SK-N-SH (cell line): ENCODE results near the gene B3GNT7. TPM values are rescaled to one million over a fixed set of nuclear protein-coding genes. Genes with fewer than 3 reads are reported as not detected.

ENCODE experiments used
- CTCF ChIA-PET: fragments of 300-600, 350-600 bp; formaldehyde crosslinking; extraction: SDS; loops from one replicate; lab custom pipeline; 2021; lab: Yijun Ruan, JAX
- POLR2A ChIA-PET: fragments of 350-600 bp; sonication (Branson Sonifier 250); formaldehyde crosslinking; extraction: SDS; loops from one replicate; lab custom pipeline; 2020; ENCODE audit warnings: antibody characterized with exemption, inconsistent platforms; lab: Yijun Ruan, JAX
- DNase-seq: peaks from one replicate; pipeline ENCODE4 v3.0.0; 2012
- H2AFZ ChIP-seq: fragments of 200-600 bp; sonication (generic); 2 replicates; pipeline ENCODE4 v1.8.1; 2016; ENCODE audit warnings: antibody characterized with exemption, mild to moderate bottlenecking, low read depth
- H3F3A ChIP-seq: fragments of 200-600 bp; sonication (generic); replicated peaks from 2 replicates; pipeline ENCODE3; 2016; ENCODE audit warnings: antibody characterized with exemption, mild to moderate bottlenecking; ENCODE audit not compliant: insufficient read depth
- H3K27ac ChIP-seq, 2 experiments: fragments of 200-500 bp in 1 of 2; fragments of 200-600 bp in 1 of 2; sonication (Bioruptor generic) in 1 of 2; sonication (generic), shearing (Covaris generic) in 1 of 2; 2 replicates each; pipeline versions ENCODE4 v1.5.1 to v1.6.1; 2014 to 2016; ENCODE audit warnings: low read depth in 2 of 2, inconsistent platforms in 1 of 2, low read length in 1 of 2, mild to moderate bottlenecking in 1 of 2, mixed read lengths in 1 of 2
- H3K27me3 ChIP-seq: fragments of 200-600 bp; sonication (generic), shearing (Covaris generic); 2 replicates; pipeline ENCODE4 v1.6.1; 2016; ENCODE audit warnings: mixed run types; ENCODE audit not compliant: insufficient read depth
- H3K36me3 ChIP-seq, 2 experiments: fragments of 200-500 bp in 1 of 2; fragments of 200-600 bp in 1 of 2; sonication (Bioruptor generic) in 1 of 2; sonication (generic) in 1 of 2; replicated peaks in 1 of 2; 2 replicates each; pipeline versions ENCODE3 to v1.5.1; 2014 to 2016; ENCODE audit warnings: low read length in 1 of 2, mild to moderate bottlenecking in 1 of 2; ENCODE audit not compliant: insufficient read depth in 2 of 2, control insufficient read depth in 1 of 2
- H3K4me1 ChIP-seq, 2 experiments: fragments of 200-500 bp in 1 of 2; fragments of 200-600 bp in 1 of 2; sonication (Bioruptor generic) in 1 of 2; sonication (generic), shearing (Covaris generic) in 1 of 2; 2 replicates each; pipeline versions ENCODE4 v1.5.1 to v1.6.1; 2014 to 2016; ENCODE audit warnings: low read depth in 1 of 2, low read length in 1 of 2, mixed run types in 1 of 2; ENCODE audit not compliant: insufficient read depth in 2 of 2, control insufficient read depth in 1 of 2
- H3K4me2 ChIP-seq: fragments of 200-600 bp; sonication (generic), shearing (Covaris generic); 2 replicates; pipeline ENCODE4 v1.6.1; 2017; ENCODE audit warnings: mixed run types
- H3K4me3 ChIP-seq, 2 experiments: fragments of 200-500 bp in 1 of 2; fragments of 200-600 bp in 1 of 2; sonication (Bioruptor generic) in 1 of 2; sonication (generic), shearing (Covaris generic) in 1 of 2; 2 replicates each; pipeline versions ENCODE4 v1.5.1 to v1.8.1; 2014 to 2016; ENCODE audit warnings: low read depth in 2 of 2, inconsistent platforms in 1 of 2, low read length in 1 of 2, mild to moderate bottlenecking in 1 of 2, mixed read lengths in 1 of 2, moderate library complexity in 1 of 2
- H3K79me2 ChIP-seq: fragments of 200-600 bp; sonication (generic); 2 replicates; pipeline ENCODE4 v1.8.1; 2017; ENCODE audit warnings: mild to moderate bottlenecking; ENCODE audit not compliant: insufficient read depth
- H3K9ac ChIP-seq: fragments of 200-600 bp; sonication (generic); 2 replicates; pipeline ENCODE4 v1.6.1; 2017; ENCODE audit warnings: mixed run types
- H3K9me2 ChIP-seq: fragments of 200-600 bp; sonication (generic); 2 replicates; pipeline ENCODE4 v1.6.1; 2017; ENCODE audit warnings: mixed run types
- H3K9me3 ChIP-seq: fragments of 200-600 bp; sonication (generic); 2 replicates; pipeline ENCODE4 v1.6.1; 2017; ENCODE audit warnings: mixed run types, mild to moderate bottlenecking, moderate library complexity
- H4K20me1 ChIP-seq: fragments of 200-600 bp; sonication (generic); 2 replicates; pipeline ENCODE4 v1.6.1; 2017; ENCODE audit warnings: mild to moderate bottlenecking, mixed run types; ENCODE audit not compliant: insufficient read depth
- CHD2 ChIP-seq: fragments of 150-350 bp; IDR thresholded peaks from 2 replicates; pipeline ENCODE4 v1.6.1; 2018; ENCODE audit warnings: low read length; ENCODE audit not compliant: partially characterized antibody
- ELF1 ChIP-seq: IDR thresholded peaks from 2 replicates; pipeline ENCODE4 v1.4.0; 2012
- EZH2phosphoT487 ChIP-seq: fragments of 200-600 bp; sonication (generic); IDR thresholded peaks from 2 replicates; pipeline ENCODE4 v1.6.1; 2017; ENCODE audit warnings: low read depth, mixed run types, mild to moderate bottlenecking, antibody characterized with exemption, moderate library complexity, borderline replicate concordance
- FOXM1 ChIP-seq: IDR thresholded peaks from 2 replicates; pipeline ENCODE4 v1.4.0; 2012; ENCODE audit warnings: low read depth, mild to moderate bottlenecking
- JUND ChIP-seq: IDR thresholded peaks from 2 replicates; pipeline ENCODE4 v1.4.0; 2012
- MEF2A ChIP-seq: IDR thresholded peaks from 2 replicates; pipeline ENCODE4 v1.4.0; 2012; ENCODE audit warnings: low read depth, borderline replicate concordance
- MXI1 ChIP-seq: IDR thresholded peaks from 2 replicates; pipeline ENCODE4 v1.6.1; 2012; ENCODE audit warnings: mild to moderate bottlenecking, low read depth, low read length, improper control_type of control experiment
- NFIC ChIP-seq: IDR thresholded peaks from 2 replicates; pipeline ENCODE4 v1.4.0; 2012; ENCODE audit warnings: borderline replicate concordance
- RXRA ChIP-seq: IDR thresholded peaks from 2 replicates; pipeline ENCODE4 v1.4.0; 2012; ENCODE audit warnings: low read depth, mild to moderate bottlenecking, borderline replicate concordance
- TCF12 ChIP-seq: IDR thresholded peaks from 2 replicates; pipeline ENCODE4 v1.4.0; 2012
- WGBS: methylation state at CpG from one replicate; pipeline ENCODE4 v1.1.6; 2017; ENCODE audit warnings: low lambda C conversion rate; 5-methylcytosine and 5-hydroxymethylcytosine counted together
- polyA plus RNA-seq, 3 experiments: library from polyadenylated mRNA; depleted of rRNA; stranded (reverse); fragments of >200 nt; gene quantifications; 2 replicates each; pipeline ENCODE4 v1.2.3, GENCODE V29; 2012
- TF ChIP-seq, protein P1 (sequence below): fragments of 150-350 bp; IDR thresholded peaks from 2 replicates; pipeline ENCODE4 v1.6.1; 2016; ENCODE audit warnings: mild to moderate bottlenecking, low read depth, low read length
- TF ChIP-seq, protein P2 (sequence below): IDR thresholded peaks from 2 replicates; pipeline ENCODE4 v1.6.1; 2012; ENCODE audit warnings: mild to moderate bottlenecking, low read depth, low read length, moderate library complexity
- TF ChIP-seq, protein P3 (sequence below): IDR thresholded peaks from 2 replicates; pipeline ENCODE4 v1.4.0; 2012; ENCODE audit warnings: low read depth, borderline replicate concordance
- TF ChIP-seq, protein P4 (sequence below): fragments of 200-600 bp; sonication (generic); IDR thresholded peaks from 2 replicates; pipeline ENCODE4 v1.6.1; 2017; ENCODE audit warnings: antibody characterized with exemption, mild to moderate bottlenecking, moderate library complexity

B3GNT7 gene
- polyA plus RNA-seq, 1 of the 3 experiments (the other 2 are of a cell fraction): 0.12 TPM

DNA sequence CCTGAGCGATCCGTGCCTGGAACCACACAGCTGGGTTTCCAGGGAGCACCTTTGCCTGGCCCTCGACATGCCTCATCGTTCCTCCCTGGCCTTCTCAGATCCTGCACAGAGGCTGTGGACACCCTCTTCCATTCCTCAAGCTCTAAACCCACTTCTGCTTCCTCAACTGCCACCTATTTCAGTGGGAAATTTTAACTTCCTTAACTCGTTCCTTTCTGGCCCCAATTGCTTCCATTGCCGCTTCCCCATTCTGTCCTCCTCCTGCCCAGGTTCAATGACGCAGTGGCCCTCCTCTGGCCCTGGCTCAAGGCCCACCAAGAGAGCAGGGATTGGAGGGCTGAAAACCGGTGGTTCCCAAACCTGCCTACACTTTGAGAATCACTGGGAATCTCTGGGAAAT lies 4.8 kb upstream of the B3GNT7 start:
- H4K20me1 ChIP-seq: no peaks in the 10 kb centered on the region
- H3K9me2 ChIP-seq: no peaks in the 10 kb centered on the region
- H3K27me3 ChIP-seq: no peaks in the 10 kb centered on the region
- ChIA-PET POLR2A (no interaction called here), CTCF (interaction anchor here (0.6 to 3.5 kb wide), 4 partner anchors 10 to 212 kb away, joined by 3 to 14 read pairs (median 3); no protein-coding TSS in a partner anchor)
- no peak for DNase-seq
- H2AFZ ChIP-seq: no peak overlapping the region
- H3K79me2 ChIP-seq: no peaks in the 10 kb centered on the region
- H3K9ac ChIP-seq: no peak overlapping the region
- no peaks in the 10 kb centered on the region for H3K9me3 ChIP-seq
- no peaks in the 10 kb centered on the region for H3K36me3 ChIP-seq
- peaks cover 6 to 36% of the 10 kb centered on the region in 2 experiments; a peak in 2 of 4 replicates for H3K4me1 ChIP-seq
- TF ChIP-seq, protein P1, sequence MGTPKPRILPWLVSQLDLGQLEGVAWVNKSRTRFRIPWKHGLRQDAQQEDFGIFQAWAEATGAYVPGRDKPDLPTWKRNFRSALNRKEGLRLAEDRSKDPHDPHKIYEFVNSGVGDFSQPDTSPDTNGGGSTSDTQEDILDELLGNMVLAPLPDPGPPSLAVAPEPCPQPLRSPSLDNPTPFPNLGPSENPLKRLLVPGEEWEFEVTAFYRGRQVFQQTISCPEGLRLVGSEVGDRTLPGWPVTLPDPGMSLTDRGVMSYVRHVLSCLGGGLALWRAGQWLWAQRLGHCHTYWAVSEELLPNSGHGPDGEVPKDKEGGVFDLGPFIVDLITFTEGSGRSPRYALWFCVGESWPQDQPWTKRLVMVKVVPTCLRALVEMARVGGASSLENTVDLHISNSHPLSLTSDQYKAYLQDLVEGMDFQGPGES: no peak
- TF ChIP-seq FOXM1: no peak
- TF ChIP-seq ELF1: no peak
- TF ChIP-seq, protein P2, sequence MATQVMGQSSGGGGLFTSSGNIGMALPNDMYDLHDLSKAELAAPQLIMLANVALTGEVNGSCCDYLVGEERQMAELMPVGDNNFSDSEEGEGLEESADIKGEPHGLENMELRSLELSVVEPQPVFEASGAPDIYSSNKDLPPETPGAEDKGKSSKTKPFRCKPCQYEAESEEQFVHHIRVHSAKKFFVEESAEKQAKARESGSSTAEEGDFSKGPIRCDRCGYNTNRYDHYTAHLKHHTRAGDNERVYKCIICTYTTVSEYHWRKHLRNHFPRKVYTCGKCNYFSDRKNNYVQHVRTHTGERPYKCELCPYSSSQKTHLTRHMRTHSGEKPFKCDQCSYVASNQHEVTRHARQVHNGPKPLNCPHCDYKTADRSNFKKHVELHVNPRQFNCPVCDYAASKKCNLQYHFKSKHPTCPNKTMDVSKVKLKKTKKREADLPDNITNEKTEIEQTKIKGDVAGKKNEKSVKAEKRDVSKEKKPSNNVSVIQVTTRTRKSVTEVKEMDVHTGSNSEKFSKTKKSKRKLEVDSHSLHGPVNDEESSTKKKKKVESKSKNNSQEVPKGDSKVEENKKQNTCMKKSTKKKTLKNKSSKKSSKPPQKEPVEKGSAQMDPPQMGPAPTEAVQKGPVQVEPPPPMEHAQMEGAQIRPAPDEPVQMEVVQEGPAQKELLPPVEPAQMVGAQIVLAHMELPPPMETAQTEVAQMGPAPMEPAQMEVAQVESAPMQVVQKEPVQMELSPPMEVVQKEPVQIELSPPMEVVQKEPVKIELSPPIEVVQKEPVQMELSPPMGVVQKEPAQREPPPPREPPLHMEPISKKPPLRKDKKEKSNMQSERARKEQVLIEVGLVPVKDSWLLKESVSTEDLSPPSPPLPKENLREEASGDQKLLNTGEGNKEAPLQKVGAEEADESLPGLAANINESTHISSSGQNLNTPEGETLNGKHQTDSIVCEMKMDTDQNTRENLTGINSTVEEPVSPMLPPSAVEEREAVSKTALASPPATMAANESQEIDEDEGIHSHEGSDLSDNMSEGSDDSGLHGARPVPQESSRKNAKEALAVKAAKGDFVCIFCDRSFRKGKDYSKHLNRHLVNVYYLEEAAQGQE: no peak
- no peak for TF ChIP-seq NFIC
- no peak for TF ChIP-seq CHD2
- 84% methylated on average over 6 of the region's 8 CpGs for WGBS
- H3K27ac ChIP-seq: no peak overlapping the region
- H3K4me2 ChIP-seq: no peak overlapping the region
- no peak overlapping the region for H3K4me3 ChIP-seq
- H3F3A ChIP-seq: no peaks in the 10 kb centered on the region

DNA sequence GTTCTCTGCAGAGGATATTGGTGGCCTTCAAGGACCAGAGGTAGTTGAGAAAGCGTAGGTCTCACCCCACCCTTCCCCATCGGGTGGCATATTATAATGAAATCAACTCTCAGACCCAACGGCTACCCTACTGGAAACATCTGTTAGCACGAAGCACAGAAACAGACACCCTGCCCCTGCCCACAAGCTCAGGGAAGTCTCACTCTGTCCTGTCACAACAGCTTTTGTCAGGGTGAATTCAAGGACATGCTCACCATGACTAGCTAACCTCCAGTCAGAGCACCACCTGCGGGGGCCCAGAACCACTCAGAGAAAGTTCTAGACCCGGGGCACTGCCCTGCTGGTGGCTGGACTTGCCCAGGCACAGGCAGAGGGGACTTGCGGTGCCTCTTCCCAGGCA lies 3.5 kb upstream of the B3GNT7 start:
- DNase-seq: peak; percentile 55
- Histone ChIP-seq H3K36me3 (no peaks in the 10 kb centered on the region), H3K79me2 (no peaks in the 10 kb centered on the region), H3K9me3 (no peaks in the 10 kb centered on the region), H3F3A (no peaks in the 10 kb centered on the region), H3K9me2 (no peaks in the 10 kb centered on the region), H4K20me1 (no peaks in the 10 kb centered on the region), H3K4me1 (peaks cover 6 to 36% of the 10 kb centered on the region in 2 experiments; a peak in 2 of 4 replicates), H3K27me3 (no peaks in the 10 kb centered on the region), H3K4me2 (no peak overlapping the region), H2AFZ (no peak overlapping the region), H3K9ac (no peak overlapping the region), H3K4me3 (no peak overlapping the region), H3K27ac (no peak overlapping the region; a peak in 1 of 4 replicates)
- CTCF ChIA-PET: interaction anchor here (1.0 to 1.4 kb wide), 2 partner anchors 10 to 95 kb away, joined by 3 read pairs; no protein-coding TSS in a partner anchor
- TF ChIP-seq, protein P3, sequence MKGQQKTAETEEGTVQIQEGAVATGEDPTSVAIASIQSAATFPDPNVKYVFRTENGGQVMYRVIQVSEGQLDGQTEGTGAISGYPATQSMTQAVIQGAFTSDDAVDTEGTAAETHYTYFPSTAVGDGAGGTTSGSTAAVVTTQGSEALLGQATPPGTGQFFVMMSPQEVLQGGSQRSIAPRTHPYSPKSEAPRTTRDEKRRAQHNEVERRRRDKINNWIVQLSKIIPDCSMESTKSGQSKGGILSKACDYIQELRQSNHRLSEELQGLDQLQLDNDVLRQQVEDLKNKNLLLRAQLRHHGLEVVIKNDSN: no peak
- TF ChIP-seq, protein P4, sequence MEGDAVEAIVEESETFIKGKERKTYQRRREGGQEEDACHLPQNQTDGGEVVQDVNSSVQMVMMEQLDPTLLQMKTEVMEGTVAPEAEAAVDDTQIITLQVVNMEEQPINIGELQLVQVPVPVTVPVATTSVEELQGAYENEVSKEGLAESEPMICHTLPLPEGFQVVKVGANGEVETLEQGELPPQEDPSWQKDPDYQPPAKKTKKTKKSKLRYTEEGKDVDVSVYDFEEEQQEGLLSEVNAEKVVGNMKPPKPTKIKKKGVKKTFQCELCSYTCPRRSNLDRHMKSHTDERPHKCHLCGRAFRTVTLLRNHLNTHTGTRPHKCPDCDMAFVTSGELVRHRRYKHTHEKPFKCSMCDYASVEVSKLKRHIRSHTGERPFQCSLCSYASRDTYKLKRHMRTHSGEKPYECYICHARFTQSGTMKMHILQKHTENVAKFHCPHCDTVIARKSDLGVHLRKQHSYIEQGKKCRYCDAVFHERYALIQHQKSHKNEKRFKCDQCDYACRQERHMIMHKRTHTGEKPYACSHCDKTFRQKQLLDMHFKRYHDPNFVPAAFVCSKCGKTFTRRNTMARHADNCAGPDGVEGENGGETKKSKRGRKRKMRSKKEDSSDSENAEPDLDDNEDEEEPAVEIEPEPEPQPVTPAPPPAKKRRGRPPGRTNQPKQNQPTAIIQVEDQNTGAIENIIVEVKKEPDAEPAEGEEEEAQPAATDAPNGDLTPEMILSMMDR: no peak
- TF ChIP-seq TCF12 (no peak), EZH2phosphoT487 (no peak), MEF2A (no peak), JUND (no peak), MXI1 (no peak), RXRA (no peak)
- WGBS: 70% methylated on average over 6 of the region's 7 CpGs
- POLR2A ChIA-PET: no interaction called here
